ENCODE results near the gene YTHDC1.

DNA sequence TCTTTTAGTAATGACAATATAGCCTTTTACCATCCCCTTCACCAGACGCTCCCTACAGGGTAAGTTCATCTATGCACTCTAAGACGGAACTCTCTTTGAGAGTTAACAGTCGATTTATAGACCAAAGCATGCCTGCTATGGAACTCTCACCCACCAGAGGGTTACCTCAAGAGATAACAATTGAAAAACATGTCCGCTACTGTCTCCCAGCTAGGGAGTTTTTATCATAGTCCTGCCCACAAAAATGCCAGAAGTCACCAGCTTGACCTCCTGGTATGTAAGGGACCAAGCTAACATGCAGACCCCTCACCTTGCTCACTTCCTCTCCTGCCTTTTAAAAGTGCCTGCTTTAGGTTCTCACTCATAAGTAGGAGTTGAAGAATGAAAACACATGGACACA, 16.7 kb upstream of the YTHDC1 start:
- no peak for TF ChIP-seq POLR2A (IDR thresholded peaks at IDR 0.05; ENCODE audit: low read depth, low read length)
- TF ChIP-seq POLR2AphosphoS5 (IDR thresholded peaks at IDR 0.05; ENCODE audit: low read depth, low read length) = no peak
- TF ChIP-seq TAF1 (IDR thresholded peaks at IDR 0.05; ENCODE audit: low read depth, low read length) = no peak
- TF ChIP-seq PAX5 (IDR thresholded peaks at IDR 0.05; ENCODE audit: insufficient read depth, low read length, severe bottlenecking) = no peak
